ENCODE measurements around the gene EDIL3.

GRCh38 chr5:84088996-84089395 is 295.7 kb downstream of the EDIL3 start:
- no peak for TF ChIP-seq CTCF (IDR thresholded peaks at IDR 0.05)
- no peak for TF ChIP-seq POLR2A (IDR thresholded peaks at IDR 0.05)
